SW480 (cell line): ENCODE results near the gene OR4D11.
"Not testable (repeated sequence)": the region's sequence is repeated elsewhere in the genome, so short reads cannot be mapped to it uniquely, and the experiment has no call there.

Experiments used
- DNase-seq: peaks from one replicate; pipeline ENCODE4 v3.0.0-alpha.2; 2016; ENCODE audit warnings: low spot score

The OR4D11 gene

DNA sequence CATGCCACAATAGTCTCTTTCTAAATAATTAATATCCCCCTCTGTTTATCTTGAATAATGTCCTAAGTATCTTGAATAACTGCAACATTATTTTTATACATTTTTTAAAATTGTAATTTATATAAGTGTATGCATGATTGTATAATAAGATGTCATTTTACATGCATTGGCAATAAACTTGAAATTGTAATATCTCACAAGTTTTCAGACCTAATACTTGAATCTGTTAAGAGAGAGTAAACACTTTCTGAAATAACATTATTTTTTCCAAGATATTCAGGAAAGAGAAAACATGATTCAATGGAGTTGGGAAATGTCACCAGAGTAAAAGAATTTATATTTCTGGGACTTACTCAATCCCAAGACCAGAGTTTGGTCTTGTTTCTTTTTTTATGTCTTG lies at the start of gene OR4D11:
Gene OR4D11, plus strand, starts transcription at position 301 of the 400 bp plus-strand sequence. Its CDS starts 0 bp downstream, at position 301.
- DNase-seq = no peak

DNA sequence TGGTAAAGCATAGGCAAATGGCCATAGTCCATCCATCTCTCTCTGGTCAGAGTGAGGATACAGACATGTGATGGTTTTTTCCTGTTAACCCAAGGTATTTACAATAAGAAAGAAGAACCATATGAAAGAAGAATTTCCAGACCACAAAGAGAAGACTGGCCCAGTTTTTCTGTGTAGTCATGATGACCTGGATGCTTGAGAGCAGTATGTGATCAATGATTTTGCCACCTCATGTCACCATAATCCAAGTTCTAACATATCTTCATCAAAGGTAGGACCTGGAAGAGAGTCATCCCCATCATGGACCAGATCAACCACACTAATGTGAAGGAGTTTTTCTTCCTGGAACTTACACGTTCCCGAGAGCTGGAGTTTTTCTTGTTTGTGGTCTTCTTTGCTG lies 46.7 kb upstream of the OR4D11 start, which contains the start of gene OR4D6:
Gene OR4D6, plus strand, starts transcription at position 301 of the 400 bp plus-strand sequence. Its CDS starts 0 bp downstream, at position 301.
- no peak for DNase-seq

DNA sequence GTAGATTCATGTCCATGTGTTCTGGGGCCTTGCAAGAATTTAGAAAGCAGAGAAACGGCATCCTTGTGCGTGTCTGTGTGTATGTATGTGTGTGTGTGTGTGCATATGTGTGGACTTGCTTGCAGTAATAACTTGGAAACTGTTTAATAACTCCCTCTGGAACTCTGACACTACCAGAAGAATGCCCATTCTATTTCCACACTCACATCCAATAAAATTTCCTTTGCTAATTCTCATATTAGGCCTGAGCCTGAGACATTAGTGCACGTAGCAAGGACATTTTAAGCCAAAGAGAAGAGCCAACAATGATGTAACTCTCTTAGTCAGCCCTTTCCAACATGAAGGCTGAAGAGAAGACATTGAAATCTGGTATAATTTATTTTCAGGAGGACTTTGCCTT lies 43.5 kb upstream of the OR4D11 start:
- DNase-seq = no peak

DNA sequence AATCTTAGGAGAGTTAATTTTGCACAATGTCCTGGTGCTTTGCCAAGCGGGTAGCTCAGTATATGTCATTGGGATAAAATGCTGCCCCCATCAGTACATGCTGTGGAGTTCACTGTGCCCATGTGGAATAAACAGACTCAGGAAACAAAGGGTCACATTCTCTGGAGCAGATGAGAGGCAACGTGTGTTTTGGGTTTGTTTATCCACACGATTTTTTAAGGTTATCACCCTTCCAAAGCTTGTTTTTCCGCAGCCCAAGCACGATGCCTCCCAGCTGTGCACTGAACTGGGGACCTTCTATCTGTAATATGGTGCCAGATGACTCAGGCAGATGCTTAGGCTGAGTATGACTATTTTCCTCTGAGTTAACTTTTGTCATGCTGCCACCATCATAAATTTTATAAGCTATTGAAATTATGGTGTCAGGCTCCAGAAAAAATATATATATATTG lies 40.2 kb upstream of the OR4D11 start:
- DNase-seq = no peak

DNA sequence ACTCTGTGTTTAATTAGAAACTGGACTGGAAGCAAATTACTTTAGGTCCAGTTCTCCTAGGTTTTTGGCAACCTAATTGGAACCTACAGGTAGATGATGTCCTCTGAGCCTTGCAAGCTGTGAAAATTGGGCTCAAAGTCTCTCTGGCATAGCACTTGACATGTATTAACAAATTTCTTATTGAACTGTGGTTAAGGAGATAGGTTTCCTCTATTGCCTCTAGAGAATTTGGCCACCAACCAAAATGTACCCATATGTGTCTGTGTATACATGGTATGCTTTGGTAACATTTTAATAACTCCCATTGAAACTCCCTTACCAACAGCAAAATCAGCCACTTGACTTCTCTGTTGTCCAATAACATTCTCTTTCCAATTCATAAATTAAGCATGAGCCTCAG lies 30.4 kb upstream of the OR4D11 start, which contains the start of gene OR4D10:
Gene OR4D10, plus strand, starts transcription at position 301 of the 400 bp plus-strand sequence. CDS start 4,115 bp downstream, outside the sequence.
- no peak for DNase-seq

DNA sequence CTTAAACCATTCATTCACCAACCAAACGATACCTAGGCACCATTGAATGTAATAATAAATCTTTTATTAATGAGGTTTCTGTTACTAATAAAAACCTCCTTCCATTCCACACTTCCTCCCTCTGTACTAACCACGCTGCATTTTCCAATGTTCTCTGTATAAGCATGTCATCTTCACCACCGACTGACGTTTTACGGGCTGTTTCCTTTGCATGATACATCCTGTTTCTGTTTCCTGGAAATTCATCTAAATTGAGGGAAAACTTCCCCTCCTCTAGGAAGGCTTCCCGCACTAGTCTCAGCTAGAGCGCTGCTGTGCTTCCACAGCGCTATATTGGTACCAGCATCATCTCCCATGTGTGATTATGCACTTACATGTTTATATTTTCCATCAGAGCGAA lies 28.2 kb upstream of the OR4D11 start:
- no peak for DNase-seq

DNA sequence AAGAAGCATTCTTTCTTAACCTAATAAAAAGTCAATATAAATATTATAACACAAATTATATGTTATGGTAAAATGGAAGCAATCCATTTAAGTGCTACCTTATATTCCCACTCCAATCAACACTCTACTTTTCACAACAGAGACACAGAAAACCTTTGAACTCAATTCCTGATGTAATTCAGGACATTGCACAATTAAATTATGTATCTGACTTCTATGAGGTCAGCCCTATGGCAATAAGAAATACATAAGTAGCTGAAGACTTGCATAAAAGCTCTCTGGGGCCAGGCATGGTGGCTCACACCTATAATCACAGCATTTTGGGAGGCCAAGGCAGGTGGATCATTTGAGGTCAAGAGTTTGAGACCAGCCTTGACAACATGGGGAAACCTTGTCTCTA lies 23.5 kb upstream of the OR4D11 start:
- DNase-seq = no peak

DNA sequence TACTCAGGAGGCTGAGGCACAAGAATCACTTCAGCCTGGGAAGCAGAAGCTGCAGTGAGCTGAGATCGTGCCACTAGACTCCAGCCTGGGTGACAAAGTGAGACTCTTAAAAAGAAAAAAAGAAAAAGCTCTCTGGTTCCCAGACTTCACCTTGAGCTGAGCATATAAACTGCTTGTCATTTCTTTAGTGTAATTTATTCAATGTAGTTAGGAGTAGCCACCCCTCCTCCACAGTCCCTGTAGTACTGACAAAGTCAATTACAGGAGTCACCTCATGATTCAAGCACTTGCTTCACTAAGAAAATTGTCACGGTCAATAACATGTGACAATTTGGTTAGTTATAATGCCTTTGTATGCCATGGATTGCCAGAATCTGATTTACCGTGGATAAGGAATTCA lies 23.0 kb upstream of the OR4D11 start:
- no peak for DNase-seq

DNA sequence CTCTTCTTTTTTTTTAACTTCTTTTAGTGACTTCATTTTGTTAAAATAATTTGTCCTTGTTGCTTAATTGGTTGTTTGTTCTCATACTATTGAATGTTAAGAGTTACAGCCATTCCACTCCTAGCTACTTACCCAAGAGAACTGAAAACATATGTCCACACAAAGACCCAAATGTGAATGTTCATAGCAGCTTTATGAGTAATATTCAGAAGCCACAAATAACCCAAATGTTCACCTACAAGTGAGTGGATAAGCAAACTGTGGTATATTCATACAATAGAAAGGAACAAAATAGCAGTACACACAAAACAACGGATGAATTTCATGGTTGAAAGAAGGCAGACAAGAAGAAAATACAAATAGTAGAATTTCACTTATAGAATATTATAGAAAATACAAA lies 1.4 kb upstream of the OR4D11 start:
- DNase-seq = no peak

DNA sequence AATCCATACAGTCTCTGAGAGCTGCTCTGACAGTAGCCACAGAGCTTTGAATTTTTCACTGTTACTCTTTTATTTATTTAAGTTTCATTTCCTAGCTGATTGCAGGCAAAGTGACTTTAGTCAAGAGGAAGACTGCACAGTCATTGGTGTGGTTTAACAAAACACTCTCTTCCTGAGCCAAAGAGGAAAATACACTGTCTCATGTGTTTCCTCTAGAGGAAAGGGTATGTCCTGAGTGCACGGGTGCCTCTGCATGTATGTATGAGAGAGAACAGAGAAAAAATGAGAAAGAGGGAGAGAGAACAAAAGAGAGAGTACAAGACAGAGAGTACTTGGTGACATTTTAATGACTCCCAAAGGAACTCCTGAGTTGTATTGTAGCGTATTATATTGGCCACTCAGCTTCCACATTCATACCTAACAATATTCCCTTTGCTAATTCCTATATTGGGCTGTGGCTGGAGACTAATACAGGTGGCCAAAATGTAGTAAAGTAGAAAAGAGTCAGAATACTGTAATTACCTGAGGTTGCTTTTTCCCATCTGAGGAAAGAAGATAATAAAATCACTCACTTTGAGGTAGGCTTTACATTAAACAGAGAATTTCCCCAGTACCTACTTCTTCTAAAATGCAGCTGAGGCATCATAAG lies 7.7 kb downstream of the OR4D11 start, which contains the start of gene OR4D9:
Gene OR4D9, plus strand, starts transcription at position 599 of the 649 bp plus-strand sequence. CDS start 3,374 bp downstream, outside the sequence.
- DNase-seq = no peak

DNA sequence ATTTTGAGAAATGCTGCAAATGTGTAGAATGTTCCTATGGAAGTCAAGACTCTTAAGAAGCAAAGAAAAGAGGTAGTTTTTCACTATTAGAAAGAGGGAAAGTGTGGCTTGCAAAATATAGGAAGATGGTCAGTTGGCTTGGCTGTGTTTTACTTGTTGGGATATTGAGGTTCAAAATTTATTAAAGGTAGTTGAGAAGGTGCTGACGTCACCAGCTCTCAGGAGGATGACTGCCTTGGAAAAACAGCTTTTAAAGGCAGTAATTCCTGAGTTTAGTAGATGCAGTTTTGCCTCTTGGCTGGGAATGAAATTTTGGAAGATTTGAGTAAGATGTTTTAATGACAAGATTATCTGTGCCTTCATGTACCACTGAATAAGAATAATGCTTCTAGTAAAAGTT lies 8.3 kb downstream of the OR4D11 start:
- DNase-seq = no peak

DNA sequence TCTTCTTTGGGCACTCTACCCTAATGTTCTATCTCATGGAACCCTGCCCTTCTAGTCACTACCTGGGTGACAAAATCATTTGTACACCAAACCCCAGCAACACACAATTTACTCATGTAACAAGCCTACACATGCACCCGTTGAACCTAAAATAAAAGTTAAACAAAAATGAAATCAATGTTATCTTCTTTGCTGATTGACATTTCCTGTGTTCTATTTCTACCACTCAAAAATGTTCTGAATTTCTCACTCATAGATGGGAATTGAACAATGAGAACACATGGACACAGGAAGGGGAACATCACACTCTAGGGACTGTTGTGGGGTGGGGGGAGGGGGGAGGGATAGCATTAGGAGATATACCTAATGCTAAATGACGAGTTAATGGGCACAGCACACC lies 16.8 kb downstream of the OR4D11 start:
- DNase-seq = not testable (repeated sequence)

DNA sequence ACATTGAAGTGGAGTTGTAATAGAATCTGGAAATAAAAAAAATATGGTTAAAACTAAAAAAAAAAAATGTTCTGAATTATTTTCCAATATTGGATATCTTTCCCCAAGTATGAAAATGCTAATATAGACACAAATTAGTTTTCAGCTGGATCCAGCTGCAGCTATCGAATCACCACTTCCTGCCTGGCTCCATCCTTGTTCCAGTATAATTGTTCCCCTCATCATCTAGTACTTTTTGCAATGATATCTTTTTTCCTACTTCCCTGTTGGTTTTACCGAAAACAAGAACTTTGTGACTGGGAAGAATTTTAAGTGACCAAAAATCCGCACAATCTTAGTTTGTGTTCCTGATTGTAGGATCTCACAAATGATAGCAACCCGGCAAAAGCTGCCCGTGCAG lies 17.4 kb downstream of the OR4D11 start:
- DNase-seq = no peak

DNA sequence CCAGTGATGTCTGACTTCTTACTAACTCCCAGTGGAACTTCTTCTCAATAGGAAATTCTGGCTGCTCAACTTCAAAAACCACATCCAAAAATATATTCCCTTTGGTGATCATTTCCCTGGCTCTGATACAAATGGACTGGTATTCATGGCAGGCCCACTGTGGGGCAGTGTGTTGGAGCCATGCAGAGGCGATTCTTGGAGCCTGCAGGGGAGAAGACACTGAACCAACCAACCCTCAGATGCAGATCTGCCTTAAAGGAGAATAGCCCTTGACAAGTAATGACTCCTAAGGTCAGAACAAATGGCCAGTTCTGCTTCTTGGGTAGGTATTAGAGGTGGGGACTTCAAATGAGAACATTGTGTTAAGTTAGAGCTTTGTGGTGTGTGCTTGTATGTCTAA lies 20.2 kb downstream of the OR4D11 start:
- peak; percentile 16 for DNase-seq

DNA sequence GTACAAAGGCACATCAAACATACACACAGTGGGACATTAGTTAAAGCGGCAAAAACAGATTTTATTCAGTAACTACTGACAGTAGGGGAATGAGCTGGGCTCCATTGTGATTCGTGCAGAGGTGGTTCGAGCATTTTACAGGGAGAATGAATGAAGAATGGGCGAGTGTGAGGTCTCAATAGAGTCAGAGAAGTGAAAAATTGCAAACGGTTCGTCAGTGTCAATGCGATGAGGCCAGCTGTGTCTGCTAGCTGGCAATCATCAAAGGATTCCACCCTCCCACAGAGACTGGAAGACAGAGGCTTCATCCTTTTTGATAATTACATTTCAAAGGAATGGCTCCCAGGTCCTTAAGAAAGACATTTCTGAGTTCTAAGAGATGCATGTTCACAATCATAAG lies 25.3 kb downstream of the OR4D11 start:
- no peak for DNase-seq

DNA sequence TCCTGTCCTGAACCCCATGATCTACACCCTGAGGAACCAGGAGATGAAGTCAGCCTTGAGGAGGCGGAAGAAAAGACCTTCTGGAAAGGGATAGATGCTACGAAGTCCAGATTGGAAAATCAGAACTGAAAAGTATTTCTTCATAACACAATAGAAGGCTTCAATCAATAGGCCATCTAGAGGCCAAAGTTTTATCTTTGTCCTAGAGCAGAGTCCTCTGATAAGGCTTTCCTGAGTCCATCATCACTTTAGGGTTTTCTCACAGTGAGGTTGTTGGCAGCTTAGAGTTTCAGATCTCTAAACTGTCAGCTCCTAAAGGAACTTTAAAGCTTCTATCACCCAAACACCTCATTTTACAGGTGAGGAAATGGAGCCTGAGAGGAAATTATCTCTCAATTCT lies 29.2 kb downstream of the OR4D11 start:
- no peak for DNase-seq

DNA sequence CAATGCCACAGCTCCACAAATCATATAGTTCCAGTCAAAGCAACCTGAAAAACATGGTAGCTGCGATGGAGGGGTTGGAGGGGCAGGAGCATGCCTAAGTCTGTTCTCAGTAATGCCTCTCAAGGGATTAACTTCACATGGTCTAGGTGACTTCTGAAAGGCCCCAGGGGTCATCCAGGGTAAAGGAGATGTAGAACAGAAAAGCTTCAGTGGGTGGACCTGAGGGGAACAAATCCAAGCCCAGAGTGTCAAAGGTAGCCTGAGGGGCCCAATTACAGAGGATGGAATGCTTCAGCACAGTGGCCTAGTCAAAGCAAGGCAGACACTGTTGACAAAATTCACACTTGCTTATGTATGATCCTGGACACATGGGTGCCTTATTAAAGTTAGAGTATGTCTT lies 31.3 kb downstream of the OR4D11 start:
- no peak for DNase-seq

DNA sequence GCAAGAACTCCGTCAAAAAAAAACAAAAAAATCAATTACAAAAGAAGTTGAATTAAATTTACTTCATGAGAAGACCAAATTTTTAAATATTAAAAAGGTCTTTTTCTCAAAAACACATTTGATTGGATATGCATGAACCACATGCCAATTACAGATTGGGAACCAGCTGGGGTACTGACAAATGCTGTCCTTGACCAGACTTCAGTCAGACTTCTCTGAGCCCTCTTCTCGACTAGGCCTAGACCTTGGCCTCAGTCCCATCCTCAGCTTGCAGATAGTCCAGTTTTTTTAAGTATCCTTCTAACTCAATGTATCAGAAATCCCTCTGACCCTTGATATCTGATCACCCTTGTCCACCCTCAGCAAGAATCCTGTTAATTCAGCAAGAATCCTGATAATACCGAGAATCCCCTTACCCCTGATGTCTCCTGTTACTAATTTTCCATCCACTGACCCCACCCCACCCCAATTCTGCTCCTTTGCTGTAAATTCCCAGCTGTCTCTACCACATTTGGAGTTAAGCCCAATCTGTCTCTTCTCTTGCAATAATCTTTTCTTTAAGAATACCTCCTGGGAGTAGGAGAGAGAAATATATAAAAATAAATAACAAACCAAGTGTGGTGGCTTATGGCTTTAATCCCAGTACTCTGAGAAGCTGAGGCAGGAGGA lies 38.9 kb downstream of the OR4D11 start:
- no peak for DNase-seq

DNA sequence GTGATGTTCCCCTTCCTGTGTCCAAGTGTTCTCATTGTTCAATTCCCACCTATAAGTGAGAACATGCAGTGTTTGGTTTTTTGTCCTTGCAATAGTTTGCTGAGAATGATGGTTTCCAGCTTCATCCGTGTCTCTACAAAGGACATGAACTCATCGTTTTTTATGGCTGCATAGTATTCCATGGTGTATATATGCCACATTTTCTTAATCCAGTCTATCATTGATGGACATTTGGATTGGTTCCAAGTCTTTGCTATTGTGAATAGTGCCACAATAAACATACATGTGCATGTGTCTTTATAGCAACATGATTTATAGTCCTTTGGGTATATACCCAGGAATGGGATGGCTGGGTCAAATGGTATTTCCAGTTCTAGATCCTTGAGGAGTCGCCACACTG lies 40.3 kb downstream of the OR4D11 start:
- not testable (repeated sequence) for DNase-seq

DNA sequence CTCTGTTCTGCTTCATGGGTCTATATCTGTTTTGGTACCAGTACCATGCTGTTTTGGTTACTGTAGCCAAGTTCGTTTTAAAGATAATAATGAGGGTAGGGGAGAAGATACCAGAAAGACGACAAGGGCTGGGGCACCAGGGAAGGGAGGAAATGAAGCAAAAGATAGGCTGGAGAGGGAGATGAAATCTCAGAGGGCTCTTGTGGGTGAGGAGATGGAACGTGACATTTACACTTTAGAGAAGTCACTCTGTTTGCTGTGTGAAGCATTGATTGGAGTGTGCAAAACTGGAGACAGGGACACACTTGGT lies 41.4 kb downstream of the OR4D11 start:
- DNase-seq = no peak

DNA sequence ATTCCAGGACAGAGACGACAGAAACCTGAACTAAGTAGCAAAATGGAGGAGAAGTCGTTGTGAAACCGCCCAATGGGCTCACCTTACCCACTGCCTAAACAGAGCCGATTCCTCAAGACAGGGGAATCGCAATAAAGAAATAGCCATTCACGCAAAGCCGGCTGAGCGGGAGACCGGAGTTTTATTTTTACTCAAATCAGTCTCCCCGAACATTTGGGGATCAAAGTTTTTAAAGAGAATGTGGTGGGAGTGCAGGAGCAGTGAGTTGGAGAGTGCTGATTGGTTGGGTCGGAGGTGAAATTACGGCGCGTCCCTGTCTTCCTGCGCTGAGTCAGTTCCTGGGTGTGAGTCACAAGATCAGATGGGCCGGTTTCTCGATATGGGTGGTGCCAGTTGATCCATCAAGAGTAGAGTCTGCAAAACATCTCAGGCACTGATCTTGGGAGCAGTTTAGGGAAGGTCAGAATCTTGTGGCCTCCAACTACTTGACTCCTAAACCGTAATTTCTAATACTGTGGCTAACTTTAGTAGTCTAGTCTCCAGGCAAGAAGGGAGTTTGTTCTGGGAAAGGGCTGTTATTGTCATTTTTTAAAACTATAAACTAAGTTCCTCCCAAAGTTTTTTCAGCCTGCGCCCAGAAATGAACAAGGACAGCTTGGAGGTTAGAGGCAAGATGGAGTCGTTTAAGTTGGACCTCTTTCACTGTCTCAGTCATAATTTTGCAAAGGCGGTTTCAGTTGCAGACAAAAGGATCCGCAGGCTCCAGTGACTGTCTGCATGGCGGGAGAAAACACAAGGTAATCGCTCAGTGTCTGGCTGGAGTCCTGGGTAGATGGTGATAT lies 42.0 kb downstream of the OR4D11 start:
- DNase-seq = peak; percentile 97

DNA sequence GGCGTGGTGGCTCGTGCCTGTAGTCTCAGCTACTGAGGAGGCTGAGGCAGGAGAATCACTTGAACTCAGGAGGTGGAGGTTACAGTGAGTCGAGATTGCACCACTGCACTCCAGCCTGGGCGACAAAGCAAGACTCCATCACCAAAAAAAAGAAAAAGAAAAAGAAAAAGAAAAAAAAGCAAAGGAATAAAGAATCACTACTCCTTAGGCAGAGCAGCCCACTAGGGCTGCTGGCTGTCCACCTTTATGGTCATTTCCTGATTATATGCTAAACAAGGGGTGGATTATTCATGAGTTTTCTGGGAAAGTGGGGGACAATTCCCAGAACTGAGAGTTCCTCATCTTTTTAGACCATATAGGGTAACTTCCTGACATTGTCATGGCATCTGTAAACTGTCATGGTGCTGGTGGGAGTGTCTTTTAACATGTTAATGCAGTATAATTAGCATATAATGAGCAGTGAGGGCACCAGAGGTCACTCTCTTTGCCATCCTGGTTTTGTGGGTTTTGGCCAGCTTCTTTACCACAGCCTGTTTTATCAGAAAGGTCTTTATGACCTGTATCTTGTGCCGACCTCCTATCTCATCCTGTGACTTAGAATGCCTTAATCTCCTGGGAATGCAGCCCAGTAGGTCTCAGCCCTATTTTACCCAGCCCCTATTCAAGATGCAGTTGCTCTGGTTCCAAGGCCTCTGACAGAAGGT lies 44.4 kb downstream of the OR4D11 start:
- DNase-seq = peak; percentile 50
